Measurements from ENCODE around the gene LIN7A.

The LIN7A gene

DNA sequence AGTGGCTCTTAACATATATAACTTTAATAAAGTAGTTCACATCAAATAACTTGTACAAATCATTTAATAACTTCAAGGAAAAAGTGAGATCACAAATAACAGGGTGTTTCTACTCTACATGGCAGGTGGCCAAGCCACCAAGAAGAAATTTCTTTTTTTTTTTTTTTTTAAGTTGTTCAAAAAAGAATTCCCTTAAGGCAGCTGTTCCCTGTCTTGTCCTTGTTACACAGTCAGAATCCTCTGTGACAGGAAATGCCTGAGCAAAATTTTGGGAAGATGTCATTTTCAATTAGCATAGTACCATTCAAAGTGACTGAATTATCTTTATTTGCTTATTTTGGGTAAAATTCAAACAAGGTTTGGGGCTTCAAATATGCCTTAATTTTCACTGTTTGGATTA is 79.4 kb downstream of the LIN7A start:
- DNase-seq (ENCODE audit: low spot score), result no peak

DNA sequence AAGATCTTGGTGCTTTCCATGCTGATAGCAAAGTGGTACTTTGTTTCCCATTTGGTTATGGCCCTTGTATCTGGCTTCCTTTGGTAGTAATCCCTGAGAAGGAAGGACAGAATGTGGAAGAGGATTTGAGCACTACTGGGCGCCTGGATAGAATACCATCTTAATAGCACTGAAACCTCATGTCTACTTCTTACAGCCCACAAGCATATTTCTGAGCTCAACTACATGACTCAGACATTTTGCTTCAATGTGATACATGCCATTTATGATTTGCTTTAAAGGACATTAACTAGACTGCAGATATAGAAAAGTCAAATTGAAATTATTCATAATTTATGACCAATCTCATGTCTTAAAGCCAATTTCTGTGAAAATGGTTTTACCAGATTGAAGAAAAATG is 80.4 kb downstream of the LIN7A start:
- DNase-seq (ENCODE audit: low spot score), result no peak

DNA sequence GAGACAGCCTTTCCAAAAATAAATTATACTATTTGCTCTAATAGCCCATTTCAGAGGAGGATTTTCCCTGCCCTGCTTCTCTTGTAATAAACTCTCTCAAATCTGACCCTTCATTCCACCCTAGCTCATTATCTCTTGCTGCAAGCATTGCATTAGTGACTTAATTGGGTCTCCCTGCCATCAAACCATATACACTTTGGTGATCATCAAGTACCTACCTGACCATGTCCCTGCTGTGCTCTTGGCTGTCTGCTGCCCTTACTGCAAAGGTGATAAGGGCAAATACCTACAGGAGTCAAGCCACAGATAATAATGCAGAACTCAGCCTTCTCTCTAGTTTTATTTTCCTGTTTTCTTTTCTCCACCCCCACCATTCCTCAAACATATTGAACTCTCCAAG is 88.4 kb downstream of the LIN7A start:
- DNase-seq (ENCODE audit: low spot score), result no peak

DNA sequence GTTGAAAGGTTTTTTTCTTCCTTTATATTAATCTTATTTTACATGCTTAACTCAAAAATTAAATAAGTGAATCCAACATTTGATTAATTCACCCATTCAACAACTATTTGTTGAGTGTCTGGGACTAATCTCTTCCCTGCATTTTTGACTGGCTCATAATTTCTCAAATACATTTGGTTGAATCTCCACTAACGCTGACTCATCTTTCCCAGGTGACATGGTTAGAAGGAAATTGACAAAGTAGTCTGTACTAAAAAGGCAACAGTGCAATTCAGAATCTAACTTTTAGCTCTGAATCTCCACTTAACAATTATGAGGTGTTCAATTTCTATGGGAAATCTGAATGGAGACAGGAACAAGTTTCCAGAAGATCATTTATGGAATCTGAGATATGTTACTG is 88.9 kb downstream of the LIN7A start:
- no peak for DNase-seq (ENCODE audit: low spot score)

DNA sequence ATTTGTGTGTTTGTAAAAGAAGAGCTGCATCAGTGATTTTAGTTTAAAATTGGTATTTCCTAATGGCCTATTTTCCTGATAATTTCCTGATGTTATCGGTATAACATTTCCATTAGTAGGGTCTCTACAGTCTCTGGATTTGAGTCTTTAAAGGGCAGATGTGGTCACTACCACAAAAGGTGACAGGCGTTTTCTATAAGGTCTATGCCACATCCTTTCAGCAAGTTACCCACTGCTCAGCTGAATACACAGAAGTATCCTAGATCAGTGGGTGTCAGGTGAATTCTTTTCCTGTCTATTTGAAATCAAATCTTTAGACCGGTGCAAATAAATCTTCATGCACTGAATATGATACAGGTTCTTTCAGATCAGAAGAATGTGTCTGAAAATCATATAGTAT is 90.2 kb downstream of the LIN7A start:
- DNase-seq (ENCODE audit: low spot score), result no peak

DNA sequence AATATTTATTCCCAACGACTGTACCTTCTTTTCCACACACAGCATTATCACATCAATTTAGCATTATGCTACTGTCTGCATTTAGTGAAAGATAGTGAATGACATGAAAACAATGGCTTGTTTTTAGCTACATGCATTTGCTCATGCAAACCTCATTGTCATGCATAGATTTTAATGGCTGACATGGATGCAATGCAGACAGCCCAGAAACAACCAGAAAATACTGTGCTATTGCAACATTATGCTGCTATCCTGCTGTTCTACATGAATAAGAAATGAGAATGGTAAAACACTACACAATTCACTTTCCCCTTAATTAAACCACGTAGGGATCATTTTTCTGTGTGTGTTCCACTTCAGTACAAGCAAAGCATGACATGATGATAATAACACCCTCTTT is 90.8 kb downstream of the LIN7A start:
- no peak for DNase-seq (ENCODE audit: low spot score)

DNA sequence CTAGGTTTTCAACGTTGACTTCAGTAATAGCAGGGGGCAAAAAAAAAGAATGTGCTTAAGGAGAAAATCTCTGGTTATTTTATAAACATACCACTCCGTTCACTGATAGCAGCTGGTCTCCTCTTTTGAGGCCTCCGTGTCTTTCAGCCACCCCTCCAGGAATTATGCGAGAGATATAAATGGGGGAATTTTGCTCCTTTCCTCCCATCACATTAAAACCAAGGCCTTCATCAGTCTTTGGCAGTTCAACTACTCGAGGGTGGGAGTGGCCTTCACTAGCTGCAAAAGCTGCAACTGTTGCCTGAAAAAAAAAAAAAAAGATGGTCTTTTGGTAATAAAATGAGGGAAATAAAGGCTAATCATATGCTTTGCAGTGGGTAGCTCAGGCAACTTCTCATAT is 92.1 kb downstream of the LIN7A start:
- DNase-seq (ENCODE audit: low spot score), result no peak

DNA sequence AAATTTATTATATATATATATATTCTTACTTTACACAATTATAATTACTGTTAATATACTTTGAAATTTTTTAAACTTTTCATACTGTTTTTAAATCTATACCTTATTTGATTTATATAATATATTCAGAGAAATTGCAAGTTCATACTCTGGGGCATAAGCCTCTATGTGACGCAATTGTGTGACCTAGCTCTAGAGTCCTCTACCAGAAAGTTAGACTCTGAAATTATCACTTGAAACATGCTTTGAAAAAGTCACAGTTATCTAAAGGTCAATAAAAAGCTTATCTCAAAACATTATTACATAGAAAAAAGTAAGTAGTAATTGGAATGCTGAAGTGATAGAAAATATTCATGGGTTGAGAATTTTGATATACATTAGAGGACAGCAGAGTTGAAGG is 93.8 kb downstream of the LIN7A start:
- DNase-seq (ENCODE audit: low spot score), result no peak

DNA sequence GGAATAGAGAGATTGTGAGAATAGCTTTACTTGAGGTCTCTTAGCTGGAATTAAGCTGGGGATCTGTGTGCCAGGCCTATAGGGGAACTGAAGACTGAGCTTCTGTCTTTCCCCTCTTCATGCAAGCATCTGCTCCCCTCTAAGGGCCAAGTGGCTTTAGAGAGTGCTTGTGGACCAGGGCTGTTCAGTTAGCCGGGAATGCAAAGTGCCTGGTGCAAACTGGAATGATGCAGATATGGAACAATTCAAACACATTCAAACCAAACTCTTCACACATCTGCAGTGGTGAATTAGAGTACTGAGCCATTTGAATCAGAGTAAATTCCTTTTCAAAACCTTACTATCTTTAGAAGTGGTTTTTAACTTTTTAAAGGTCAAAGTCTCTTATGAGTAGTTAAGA is 99.0 kb downstream of the LIN7A start:
- peak; percentile 68 for DNase-seq (ENCODE audit: low spot score)

DNA sequence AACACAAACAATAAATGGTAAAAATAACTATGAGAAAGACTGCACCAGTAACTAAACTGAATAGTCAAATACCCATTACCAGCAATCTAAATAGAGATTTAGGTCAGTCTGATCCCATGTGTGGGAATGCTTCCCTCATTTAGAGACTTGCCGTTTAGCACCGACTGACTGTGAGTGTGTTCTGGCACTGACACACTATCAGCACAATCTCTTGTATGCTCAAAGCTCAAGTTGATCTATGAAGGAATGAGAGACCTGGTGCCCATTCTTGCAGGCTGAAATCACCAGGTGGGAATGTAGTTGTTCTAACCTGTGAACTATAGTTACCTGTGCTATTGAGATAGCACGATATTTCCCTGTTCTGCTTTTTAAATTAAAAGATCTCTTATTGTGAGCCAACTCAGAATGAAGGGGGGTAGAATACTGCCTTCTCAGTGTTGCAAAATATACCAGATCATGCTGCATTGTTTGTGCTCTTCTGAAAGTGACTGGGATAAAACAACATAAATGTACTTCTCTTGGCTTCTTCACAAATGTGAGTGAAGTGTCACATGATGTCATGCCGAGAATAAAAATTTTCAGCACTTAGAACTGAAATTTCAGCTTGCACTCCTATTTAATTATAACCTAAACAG is 99.6 kb downstream of the LIN7A start:
- DNase-seq (ENCODE audit: low spot score), result peak; percentile 76

DNA sequence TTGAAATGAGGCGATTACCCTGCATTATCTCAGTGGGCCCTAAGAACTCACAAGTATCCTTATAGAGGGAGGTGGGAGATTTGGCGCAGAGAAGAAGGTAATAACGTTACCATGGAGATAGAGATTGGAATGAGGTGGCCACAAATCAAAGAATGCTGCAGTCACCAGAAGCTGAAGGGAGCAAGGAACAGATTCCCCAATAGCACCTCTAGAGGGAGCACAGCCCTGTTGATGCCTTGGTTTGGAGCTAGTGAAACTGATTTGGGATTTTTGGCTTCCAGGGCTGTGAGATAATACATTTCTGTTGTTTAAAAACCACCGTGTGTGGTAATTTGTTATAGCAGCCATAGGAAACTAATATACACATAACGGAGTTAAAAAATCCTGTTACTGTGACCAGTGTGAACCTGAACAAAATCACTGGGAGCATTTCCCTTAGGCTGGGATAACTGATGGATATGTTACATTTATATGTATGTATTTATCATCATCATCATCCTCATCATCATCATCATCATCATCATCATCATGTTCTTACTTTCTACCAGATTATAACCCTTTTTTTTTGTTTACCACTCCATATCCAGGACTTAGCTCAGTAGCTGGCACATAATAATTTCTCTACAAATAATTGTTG is 100.3 kb downstream of the LIN7A start:
- DNase-seq (ENCODE audit: low spot score), result peak; percentile 86

DNA sequence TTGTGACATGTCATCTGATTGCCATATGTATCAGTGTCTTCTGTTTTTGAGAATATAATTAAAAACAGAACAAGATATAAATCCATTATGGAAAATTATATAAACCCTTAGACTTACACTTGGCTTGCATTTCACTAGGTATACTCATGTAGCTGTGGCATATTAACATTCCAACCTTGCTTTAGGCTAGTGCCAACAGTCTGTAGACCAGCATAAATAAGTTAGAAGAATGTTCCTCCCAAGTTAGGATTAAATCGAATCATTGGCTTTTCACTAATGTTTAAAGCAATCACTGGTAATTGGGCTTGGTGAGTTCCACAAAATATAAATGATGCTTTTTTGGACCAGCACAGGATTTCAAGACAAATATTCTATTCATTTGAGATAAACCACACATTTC is 103.0 kb downstream of the LIN7A start:
- no peak for DNase-seq (ENCODE audit: low spot score)

DNA sequence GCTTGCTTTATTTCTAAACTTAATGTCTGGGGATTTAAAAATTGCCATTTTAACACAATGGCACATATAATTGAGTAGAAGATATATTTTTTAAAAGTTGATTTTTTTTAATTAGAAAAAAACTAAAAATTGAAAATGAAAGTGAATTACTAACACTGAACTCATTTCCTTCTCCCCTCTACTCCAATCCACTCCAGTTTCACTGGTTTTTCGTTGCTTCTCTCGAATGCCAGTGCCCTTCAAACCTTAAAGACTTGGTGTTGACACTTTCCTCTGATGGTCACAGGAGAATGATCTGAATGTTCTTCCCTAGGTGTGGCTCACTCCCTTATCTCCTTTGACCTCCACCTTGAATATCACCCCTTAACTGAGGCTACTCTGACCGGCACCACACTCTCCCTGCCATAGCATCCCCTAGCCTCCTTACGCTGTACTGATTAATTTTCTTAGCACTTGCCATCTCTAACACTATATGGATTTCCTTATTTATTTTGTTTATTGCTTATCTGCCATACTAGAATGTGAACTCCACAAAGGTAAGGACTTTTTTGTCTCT is 107.1 kb downstream of the LIN7A start:
- no peak for DNase-seq (ENCODE audit: low spot score)

DNA sequence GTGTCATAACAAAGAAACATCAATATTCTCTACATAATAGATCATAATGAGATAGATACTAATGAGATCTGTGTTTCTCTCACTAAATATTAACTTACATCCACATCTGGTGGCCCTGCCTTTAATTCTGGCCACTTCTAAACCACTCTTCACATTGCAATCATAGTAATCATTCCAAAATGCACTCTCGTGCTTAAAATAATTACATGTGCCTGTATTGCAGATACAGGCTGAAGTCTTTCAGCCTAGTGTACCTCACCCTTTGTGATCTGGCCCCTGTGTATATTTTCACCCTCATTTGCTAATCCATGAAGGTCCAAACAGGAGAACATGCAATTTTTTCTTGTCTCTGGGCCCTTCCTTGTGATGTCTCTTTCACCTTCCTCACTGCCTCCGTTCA is 108.0 kb downstream of the LIN7A start:
- DNase-seq (ENCODE audit: low spot score), result no peak

DNA sequence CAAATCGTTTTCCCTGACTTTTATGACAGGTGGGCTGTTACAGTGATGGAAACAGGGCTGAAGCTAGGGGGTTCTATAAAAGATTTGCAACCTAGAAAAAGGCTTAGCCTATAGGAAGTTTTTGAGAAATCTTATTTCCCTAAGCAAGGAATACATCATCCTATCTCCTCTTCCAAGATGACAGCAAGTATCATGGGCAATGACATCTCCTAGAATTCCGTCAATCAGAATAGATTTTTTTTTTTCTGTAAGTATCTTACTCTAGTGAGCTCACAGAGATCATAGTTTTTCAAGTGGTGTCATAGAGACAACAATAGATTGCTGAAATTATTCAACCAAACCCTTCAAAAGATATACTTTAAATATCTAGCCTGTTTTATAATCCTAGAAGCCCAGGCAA is 112.2 kb downstream of the LIN7A start:
- DNase-seq (ENCODE audit: low spot score), result no peak

DNA sequence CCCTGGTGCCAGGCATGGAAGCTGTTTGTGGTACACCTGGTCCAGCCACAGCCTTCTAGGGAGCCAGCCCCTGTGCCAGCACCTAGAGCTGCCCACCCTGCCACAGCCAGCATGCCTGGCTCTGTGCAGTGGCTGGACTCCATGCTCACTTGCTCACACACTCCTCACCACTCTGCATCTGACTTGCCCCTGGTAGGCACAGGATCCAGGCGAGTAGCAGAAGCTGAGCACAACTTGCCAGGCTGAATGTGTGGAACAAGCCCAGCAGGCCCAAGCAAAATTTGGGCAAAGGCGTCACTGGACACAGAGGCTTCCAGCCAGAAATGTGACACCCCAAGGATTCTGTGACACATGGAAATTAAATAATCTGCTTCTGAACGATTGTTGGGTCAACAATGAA is 114.3 kb downstream of the LIN7A start:
- DNase-seq (ENCODE audit: low spot score), result peak; percentile 34

DNA sequence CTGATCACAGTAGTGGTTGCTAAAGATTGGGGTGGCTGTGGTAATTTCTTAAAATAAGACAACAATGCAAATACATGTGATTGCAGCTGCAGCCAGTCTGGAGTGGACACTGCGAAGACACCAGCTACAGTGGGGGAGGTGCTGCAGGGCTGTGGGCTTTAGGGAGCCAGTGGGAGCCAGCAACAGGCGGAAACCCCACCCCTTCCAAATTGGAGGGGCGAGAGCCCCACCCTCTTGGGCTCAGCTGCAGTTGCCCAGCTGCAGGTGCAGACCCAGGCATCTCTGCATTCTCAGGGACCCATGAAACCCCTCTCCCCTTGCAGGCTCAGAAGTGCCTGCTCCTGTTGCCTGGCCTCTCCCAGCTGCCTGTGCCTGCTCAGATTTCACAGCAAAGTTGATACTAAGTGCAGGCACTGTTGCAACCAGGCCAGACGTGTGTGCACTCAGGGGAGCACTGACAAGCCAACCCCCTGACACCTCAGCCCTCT is 116.2 kb downstream of the LIN7A start:
- DNase-seq (ENCODE audit: low spot score), result no peak

DNA sequence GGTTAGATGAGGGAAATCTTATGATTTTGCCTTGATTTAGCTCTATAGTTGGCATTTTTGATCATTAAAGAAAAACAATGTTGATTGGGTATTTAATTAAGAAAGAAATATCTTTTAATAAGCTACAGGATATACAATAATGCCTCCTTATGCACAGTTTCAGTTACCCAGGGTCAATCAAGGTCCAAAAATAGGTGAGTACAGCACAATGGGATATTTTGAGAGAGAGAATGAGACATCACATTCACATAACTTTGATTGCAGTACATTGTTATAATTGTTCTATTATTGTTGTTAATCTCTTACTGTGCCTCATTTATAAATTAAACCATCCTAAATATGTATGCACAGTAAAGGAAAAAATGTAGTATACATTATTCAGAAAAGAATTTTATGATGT is 118.9 kb downstream of the LIN7A start:
- no peak for DNase-seq (ENCODE audit: low spot score)

DNA sequence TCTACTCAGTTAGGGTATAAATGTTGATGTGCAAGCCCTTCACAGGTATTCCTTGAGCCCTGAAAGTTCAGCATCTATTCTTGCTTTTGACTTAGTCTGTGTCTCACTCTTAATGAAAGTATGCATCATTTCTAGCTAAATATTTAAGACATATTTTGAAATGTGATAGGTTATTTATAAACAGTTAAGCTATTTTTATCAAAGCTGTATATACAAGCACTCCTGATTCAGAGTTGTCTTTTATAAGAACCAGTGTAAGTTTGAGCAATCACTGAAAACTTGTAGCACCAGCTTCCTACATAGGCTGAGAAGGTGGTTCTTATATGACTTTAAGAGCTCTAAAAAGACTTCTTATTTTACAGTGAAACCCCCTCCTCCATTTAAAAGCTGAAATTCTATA is 122.4 kb downstream of the LIN7A start:
- no peak for DNase-seq (ENCODE audit: low spot score)

DNA sequence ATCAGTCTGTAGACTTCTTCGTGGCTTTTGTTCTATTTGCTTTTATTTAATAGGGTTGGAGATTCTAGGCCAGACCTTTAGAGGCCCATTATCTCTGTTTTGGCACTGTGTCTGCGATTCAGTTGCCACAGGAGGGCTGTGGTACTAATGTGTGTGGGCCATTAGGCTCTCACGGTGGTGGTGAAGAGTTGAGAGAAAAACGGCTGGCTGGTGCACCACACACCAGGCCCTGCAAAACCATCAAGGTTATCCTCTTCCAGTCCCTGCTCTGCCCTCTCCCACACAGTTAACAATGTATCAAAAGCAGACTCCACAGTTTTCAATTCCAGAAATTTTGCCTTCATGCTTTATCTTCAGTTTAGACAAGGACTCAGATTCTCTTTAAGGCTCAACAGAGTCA is 123.3 kb downstream of the LIN7A start:
- no peak for DNase-seq (ENCODE audit: low spot score)

DNA sequence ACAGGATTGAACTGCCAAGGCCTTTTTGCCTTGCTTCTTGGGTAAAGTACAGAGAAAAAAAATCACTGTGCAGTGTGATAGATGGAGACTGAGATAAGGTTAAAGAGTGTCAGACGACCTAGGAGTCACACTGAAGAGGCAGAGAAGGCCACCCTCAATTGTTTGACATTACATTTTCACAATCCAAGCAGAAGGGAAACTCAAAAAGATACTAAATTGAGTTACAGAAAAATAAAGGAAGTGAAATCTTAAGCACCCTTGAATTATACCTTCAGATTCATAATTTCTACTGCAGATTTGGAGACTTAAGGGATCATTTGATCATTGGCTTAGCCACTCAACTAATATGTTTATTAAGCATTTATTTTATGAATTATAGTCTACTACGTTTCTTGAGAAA is 123.9 kb downstream of the LIN7A start:
- DNase-seq (ENCODE audit: low spot score), result no peak

DNA sequence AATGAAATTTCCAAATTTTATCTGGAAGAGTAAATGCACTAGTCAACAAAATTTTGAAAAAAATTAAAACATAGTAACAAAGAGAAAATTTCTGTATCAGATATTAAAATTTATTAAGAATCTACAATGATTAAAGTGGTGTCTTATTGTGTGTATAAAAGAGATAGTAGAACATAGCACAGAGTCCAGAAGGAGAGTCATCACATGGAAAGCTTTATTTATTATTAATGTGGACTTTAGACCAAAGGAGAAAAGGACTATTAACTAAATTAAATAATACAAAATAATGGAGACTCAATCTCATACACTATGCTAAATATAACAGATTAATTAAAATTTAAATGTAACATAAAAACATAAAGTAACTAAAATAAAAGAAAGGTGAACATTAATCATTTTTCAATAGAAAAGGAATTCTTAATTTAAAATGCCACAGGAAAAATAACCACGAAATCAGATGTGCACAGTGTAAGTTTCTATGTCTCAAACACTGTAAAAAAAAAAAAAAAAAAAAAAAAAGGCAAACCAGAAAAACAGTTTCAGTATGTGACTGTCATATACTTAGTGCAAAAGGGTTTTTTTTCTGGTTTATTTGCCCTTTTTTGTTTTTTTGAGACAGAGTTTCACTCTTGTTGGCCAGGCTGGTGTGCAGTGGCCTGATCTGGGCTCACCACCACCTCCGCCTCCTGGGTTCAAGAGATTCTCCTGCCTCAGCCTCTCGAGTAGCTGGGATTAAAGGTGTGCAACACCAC is 125.6 kb downstream of the LIN7A start:
- DNase-seq (ENCODE audit: low spot score), result no peak

DNA sequence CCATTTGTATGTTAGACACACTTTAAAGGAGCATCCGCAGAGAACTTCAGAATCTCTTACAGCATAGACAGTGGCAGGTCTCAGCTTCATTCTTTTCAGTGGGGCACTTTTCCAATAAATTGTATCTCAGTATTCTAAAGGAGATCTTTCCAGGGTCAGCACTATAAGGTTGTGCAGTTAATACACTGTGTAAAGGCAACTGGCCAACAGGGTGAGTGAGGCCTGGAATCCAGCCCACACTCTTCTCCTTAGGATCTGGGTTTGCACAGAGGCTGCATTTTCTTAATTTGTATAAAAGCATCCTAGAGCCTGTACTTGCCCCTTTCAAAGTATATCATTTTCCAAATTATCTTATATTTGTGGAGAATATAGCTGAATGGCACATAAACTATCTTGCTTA is 126.9 kb downstream of the LIN7A start:
- peak; percentile 14 for DNase-seq (ENCODE audit: low spot score)
